C1 segment of cervical spinal cord (tissue), 14 donors: ENCODE results near the gene AZU1.
"Not testable (repeated sequence)": the region's sequence is repeated elsewhere in the genome, so short reads cannot be mapped to it uniquely, and the experiment has no call there.

ENCODE experiments used
- DNase-seq, 14 donors: peaks; one replicate each; lab custom pipeline; 2025; lab: John Stamatoyannopoulos, UW

Gene AZU1

GRCh38 chr19:872266-872951, 44.8 kb downstream of the AZU1 start:
- DNase-seq, result no peak

GRCh38 chr19:873084-873483, 45.4 kb downstream of the AZU1 start:
- no peak for DNase-seq

- DNase-seq, result no peak
These were observed 46.0 kb downstream of the AZU1 start for GRCh38 chr19:873561-874041.

GRCh38 chr19:875265-875879, 47.7 kb downstream of the AZU1 start:
- no peak for DNase-seq

- DNase-seq, result no peak
These were observed 48.5 kb downstream of the AZU1 start for GRCh38 chr19:876089-876488.

GRCh38 chr19:876780-877314, 49.2 kb downstream of the AZU1 start:
- no peak for DNase-seq

- not testable (repeated sequence) for DNase-seq
These were observed 50.5 kb downstream of the AZU1 start for GRCh38 chr19:877992-878660.

- not testable (repeated sequence) for DNase-seq
These were observed 51.3 kb downstream of the AZU1 start for GRCh38 chr19:878751-879561.

- no peak for DNase-seq
These were observed 52.2 kb downstream of the AZU1 start for GRCh38 chr19:879711-880438.
